Nephron progenitor cell (in vitro differentiated cells): ENCODE results near the gene WWOX.

ENCODE experiments used
- DNase-seq: peaks from one replicate; pipeline ENCODE4 v3.0.0; 2021
- H3K27ac Mint-ChIP-seq: 2 replicates; pipeline ENCODE4 v1.8.0; 2021; ENCODE audit warnings: mild to moderate bottlenecking, moderate library complexity, mixed read lengths
- H3K27me3 Mint-ChIP-seq: 2 replicates; pipeline ENCODE4 v1.8.0; 2021; ENCODE audit warnings: mild to moderate bottlenecking, low read depth, mixed read lengths; ENCODE audit not compliant: poor library complexity
- H3K36me3 Mint-ChIP-seq: 2 replicates; pipeline ENCODE4 v1.8.0; 2021; ENCODE audit warnings: low read depth, mixed read lengths
- H3K4me1 Mint-ChIP-seq: 2 replicates; pipeline ENCODE4 v1.8.0; 2021; ENCODE audit warnings: mixed read lengths
- H3K4me3 Mint-ChIP-seq: 2 replicates; pipeline ENCODE4 v1.8.0; 2021; ENCODE audit warnings: mild to moderate bottlenecking, moderate library complexity, mixed read lengths
- H3K9me3 Mint-ChIP-seq: 2 replicates; pipeline ENCODE4 v1.8.0; 2021; ENCODE audit warnings: mild to moderate bottlenecking, moderate library complexity, mixed read lengths
- CTCF ChIP-seq: fragments of 200-600 bp; sonication (generic); IDR thresholded peaks from 2 replicates; pipeline ENCODE4 v1.5.0; 2021; ENCODE audit warnings: antibody characterized with exemption

Gene WWOX

DNA sequence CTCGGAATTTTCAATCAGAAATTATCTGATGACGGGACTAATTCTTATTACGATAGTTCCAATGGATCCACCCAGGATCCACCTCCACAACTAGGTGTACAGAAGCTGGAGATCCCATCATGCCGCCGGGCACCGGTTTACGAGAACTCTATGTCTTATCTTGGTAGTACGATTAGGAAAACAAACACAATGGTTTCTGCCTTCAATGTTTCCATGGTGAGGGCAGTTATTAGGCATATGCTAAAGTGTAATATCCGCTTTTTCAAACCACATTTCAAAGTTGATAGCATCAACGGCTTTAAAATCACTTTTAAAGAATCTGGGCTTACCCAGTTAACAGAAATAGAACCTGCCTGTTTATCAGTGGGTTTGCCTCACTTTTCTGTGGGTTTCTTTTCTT lies 795.4 kb downstream of the WWOX start:
- peaks cover 4% of the 10 kb centered on the region for H3K27me3 Mint-ChIP-seq
- no peak overlapping the region for H3K4me3 Mint-ChIP-seq
- no peak for DNase-seq
- H3K36me3 Mint-ChIP-seq, result no peaks in the 10 kb centered on the region
- no peak for TF ChIP-seq CTCF
- H3K4me1 Mint-ChIP-seq, result peaks cover 20% of the 10 kb centered on the region
- no peak overlapping the region for H3K27ac Mint-ChIP-seq
- H3K9me3 Mint-ChIP-seq, result peaks cover 4% of the 10 kb centered on the region

- H3K36me3 Mint-ChIP-seq, result no peaks in the 10 kb centered on the region
- peaks cover 17% of the 10 kb centered on the region for H3K4me1 Mint-ChIP-seq
- DNase-seq, result no peak
- peaks cover 4% of the 10 kb centered on the region for H3K27me3 Mint-ChIP-seq
- no peak for TF ChIP-seq CTCF
- peaks cover 4% of the 10 kb centered on the region for H3K9me3 Mint-ChIP-seq
- no peak overlapping the region for H3K4me3 Mint-ChIP-seq
- no peak overlapping the region for H3K27ac Mint-ChIP-seq
Measured at GRCh38 chr16:78895681-78896080, 796.2 kb downstream of the WWOX start.

DNA sequence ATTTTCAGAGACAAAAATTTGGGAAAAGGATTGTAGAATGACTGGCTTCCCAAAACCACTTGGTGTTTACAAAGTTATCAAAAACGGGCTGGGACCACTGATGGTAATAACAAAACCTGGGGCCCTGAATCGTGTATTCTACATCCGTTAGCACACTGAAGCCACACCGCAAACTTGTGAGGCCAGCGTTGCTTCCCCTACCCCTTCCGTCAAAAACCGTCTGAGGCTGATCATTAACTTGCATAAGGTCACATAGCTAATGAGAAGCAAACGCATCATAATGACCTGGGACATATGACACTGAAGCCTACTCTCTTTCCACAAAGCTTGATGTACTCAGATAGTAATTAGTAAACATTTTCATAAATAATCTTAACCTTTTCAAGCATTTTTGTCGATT lies 796.8 kb downstream of the WWOX start:
- Mint-ChIP-seq H3K4me1 (peaks cover 17% of the 10 kb centered on the region), H3K27ac (no peak overlapping the region), H3K27me3 (peaks cover 4% of the 10 kb centered on the region), H3K4me3 (no peak overlapping the region), H3K36me3 (no peaks in the 10 kb centered on the region), H3K9me3 (peaks cover 4% of the 10 kb centered on the region)
- no peak for DNase-seq
- no peak for TF ChIP-seq CTCF

DNA sequence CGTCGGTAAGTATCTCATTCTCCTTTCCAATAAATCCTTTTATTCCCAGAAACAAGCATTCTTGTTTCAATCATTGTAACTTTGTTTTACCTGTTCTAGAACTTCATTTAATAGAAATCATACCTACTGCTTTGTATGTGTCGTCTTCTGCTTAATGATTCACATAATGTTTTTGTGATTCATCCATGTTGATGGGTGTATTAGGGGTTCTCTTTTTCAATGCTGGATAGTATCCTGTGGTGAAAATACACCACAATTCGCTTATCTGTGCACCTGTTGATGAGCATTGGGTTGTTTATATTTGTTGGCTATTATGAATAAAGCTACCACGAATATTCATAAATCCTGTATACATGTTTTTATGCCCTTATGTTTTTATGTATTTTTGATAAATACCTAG lies 797.8 kb downstream of the WWOX start:
- Mint-ChIP-seq H3K4me3 (no peak overlapping the region), H3K27ac (no peak overlapping the region), H3K27me3 (peaks cover 4% of the 10 kb centered on the region), H3K4me1 (peaks cover 24% of the 10 kb centered on the region), H3K9me3 (peaks cover 9% of the 10 kb centered on the region), H3K36me3 (no peaks in the 10 kb centered on the region)
- DNase-seq, result no peak
- no peak for TF ChIP-seq CTCF

DNA sequence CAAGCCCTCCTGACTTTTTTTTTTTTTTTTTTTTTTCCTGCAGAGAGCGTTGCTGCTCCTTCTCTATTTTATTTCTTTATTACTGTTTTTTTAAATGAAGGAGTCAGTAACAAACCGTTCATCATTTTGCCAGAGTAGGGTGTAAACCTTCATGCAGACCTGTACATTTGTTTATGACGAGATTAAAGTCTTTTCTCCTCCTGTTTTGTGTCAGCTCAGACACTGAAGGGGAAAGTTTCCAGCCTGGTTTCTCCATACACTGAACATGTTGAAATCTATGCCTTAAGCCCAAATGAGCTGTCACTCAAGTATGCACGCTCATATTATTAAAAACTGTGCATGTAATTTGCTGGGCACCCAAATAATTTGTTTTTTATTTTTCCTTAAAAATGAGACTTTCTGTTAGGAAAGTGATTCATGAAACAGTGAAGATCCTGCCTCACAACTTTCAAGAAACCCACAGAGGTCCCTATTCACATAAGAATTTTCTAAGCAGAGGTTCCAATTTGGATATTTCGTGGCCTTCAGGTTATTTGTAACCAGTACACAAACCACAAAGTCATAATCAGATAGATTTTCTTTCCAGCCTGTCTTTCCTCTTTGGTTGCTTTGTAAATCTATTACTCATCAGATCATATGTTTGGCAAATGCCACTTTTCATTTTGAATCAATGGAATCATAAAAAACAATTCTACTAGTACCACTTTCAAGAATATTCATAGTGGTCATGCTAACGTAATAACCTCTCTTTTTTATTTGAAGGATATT lies 800.8 kb downstream of the WWOX start:
- no peak for TF ChIP-seq CTCF
- DNase-seq, result no peak

DNA sequence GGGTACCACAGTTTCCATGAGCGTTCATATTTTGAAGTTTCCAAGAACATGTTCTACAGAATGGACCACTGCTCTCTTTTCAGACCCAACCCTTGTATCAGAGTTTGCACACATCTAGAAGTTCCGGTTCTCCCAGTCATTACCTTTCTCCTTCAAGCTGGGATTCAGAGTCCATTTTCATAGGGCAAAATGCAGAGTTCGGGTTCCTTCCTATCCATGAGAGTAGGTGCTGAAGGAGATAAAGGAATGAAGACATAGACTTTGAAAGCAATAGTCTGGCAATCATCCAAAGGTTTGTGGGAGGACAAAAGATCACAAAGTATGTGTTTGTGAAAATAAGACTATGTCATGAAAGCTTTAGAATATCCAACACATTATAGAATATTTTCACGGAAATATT lies 801.5 kb downstream of the WWOX start:
- no peaks in the 10 kb centered on the region for H3K36me3 Mint-ChIP-seq
- no peak for TF ChIP-seq CTCF
- no peak overlapping the region for H3K27ac Mint-ChIP-seq
- DNase-seq, result no peak
- H3K9me3 Mint-ChIP-seq, result peaks cover 16% of the 10 kb centered on the region
- H3K27me3 Mint-ChIP-seq, result peaks cover 4% of the 10 kb centered on the region
- no peak overlapping the region for H3K4me3 Mint-ChIP-seq
- H3K4me1 Mint-ChIP-seq, result peaks cover 25% of the 10 kb centered on the region

More for the DNA sequence above, 800.8 kb downstream of the WWOX start:
- H3K27me3 Mint-ChIP-seq, result peaks cover 4% of the 10 kb centered on the region
- peaks cover 16% of the 10 kb centered on the region for H3K9me3 Mint-ChIP-seq
- H3K27ac Mint-ChIP-seq, result no peak overlapping the region
- H3K4me1 Mint-ChIP-seq, result peaks cover 25% of the 10 kb centered on the region
- H3K4me3 Mint-ChIP-seq, result no peak overlapping the region
- no peaks in the 10 kb centered on the region for H3K36me3 Mint-ChIP-seq
